Astrocyte of the cerebellum (primary cell): ENCODE data around the gene TOR1A.
A peak's percentile ranks its signal among the peaks of the same experiment; 100 is the strongest.

Source experiments
- DNase-seq: peaks from one replicate; pipeline ENCODE4 v3.0.0-alpha.2; 2011; ENCODE audit warnings: low read depth
- H3K4me3 ChIP-seq: 2 replicates; pipeline ENCODE4 v1.5.1; 2011; ENCODE audit warnings: mild to moderate bottlenecking, low read depth, low read length, moderate library complexity
- in situ Hi-C: cut with HindIII; loops from 2 replicates; pipeline ENCODE4 v1.10.0; 2017; ENCODE audit warnings: low sequenced_read_pairs
- TF ChIP-seq, protein P1 (sequence below): IDR thresholded peaks from 2 replicates; pipeline ENCODE4 v1.5.1; 2012; ENCODE audit warnings: low read length, low read depth, moderate library complexity, mild to moderate bottlenecking; ENCODE audit errors: missing control alignments

TOR1A gene

DNA sequence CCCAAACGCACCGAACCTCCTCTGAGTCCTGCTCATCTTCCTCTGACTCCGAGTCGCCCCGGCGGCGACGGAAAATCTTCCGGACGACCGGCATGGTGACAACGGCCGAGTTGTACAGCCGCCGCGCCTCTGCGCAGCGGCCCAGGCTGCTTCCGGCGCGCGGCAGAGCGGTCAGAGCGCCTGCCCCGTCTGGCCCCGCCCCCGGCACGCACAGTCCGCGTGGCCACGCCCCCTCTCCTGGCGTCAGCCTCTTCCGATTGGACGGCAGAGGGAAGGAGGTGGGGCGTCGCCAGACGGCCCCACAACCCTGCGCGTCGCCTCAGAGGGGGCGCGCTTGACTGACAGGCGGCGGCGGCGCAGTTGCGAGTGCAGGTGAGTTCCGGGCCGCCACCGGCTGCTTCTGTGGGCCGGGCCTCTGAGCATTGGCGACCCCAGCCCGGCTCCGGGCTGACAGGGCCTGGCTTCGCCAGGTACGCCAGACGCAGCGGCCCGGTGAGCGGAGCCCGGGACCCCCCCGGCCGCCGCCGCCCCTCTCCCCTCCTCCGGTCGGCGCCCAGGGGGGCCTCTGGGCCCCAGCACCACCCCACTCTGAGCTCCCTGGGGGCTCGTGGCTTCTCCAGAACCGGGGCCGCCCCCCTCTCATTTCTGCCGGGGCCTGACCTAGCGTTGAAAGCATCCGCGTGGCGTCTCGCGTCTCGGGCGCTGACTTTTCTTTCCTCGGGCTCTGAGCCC lies 11.4 kb upstream of the TOR1A start, which contains the start of the genes C9orf78 and USP20:
C9orf78 (minus strand) TSS at position 148 of the 732 bp plus-strand sequence; CDS start at position 94, 54 bp downstream.
USP20 (plus strand) TSS at position 331 of the 732 bp plus-strand sequence. CDS start 17,098 bp downstream, outside the sequence.
- peak; percentile 80 for DNase-seq
- TF ChIP-seq, protein P1, sequence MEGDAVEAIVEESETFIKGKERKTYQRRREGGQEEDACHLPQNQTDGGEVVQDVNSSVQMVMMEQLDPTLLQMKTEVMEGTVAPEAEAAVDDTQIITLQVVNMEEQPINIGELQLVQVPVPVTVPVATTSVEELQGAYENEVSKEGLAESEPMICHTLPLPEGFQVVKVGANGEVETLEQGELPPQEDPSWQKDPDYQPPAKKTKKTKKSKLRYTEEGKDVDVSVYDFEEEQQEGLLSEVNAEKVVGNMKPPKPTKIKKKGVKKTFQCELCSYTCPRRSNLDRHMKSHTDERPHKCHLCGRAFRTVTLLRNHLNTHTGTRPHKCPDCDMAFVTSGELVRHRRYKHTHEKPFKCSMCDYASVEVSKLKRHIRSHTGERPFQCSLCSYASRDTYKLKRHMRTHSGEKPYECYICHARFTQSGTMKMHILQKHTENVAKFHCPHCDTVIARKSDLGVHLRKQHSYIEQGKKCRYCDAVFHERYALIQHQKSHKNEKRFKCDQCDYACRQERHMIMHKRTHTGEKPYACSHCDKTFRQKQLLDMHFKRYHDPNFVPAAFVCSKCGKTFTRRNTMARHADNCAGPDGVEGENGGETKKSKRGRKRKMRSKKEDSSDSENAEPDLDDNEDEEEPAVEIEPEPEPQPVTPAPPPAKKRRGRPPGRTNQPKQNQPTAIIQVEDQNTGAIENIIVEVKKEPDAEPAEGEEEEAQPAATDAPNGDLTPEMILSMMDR: no peak
- H3K4me3 ChIP-seq: peak within 1 kb of the TSS; percentile 76
- in situ Hi-C loops: loop anchor here (25.0 kb wide), 1 partner anchor 252 kb away; no protein-coding TSS in a partner anchor

DNA sequence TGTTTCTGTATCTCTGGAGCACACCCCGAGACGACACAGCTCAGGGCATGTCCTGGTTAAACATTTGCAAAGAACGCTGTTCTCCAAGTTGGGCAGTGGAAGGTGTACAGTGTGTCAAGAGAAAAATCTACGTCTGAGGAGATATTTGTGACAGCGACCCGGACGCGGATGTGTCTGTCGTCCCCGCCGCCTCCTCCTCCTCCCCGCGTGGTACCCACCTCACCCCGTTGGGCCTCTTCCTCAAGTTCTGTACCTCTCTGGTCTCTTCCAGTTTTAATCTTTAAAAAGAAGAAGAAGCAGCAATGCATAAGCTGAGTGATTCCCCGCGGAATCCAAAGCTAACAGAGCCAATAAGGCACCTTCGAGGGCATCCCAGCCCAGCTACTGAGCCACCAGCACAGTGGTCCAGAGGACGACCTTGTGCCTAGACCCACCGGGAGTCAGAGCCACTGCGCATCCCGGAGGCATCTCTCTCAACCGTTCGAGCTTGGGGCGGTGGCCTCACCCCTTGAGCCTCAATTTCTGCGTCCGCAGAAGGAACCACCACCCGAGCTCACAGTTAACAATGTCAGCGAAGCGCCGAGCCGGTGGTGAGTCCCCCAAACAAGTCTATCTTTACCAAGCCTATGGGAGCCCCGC lies 10.7 kb upstream of the TOR1A start:
- no peak for DNase-seq
- TF ChIP-seq, protein P1: no peak
- in situ Hi-C loops: loop anchor here (25.0 kb wide), 1 partner anchor 253 kb away; no protein-coding TSS in a partner anchor

DNA sequence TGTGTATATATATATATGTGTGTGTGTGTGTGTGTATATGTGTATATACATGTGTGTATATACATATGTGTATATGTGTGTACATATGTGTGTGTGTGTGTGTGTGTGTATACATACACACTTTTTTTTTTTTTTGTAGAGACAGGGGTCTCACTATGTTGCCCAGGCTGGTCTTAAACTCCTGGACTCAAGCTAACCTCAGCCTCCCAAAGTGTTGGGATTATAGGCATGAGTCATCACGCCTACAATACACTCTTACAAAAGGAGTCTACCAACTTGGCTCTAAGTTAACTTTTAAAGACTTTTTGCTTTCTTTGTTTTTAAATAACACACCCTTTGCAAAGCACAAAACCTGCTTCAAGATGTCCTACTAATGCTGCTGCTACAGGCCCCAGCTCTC lies 9.0 kb upstream of the TOR1A start:
- in situ Hi-C loops: loop anchor here (25.0 kb wide), 1 partner anchor 254 kb away; no protein-coding TSS in a partner anchor
- H3K4me3 ChIP-seq: no peak overlapping the region
- TF ChIP-seq, protein P1: no peak
- no peak for DNase-seq

More for the DNA sequence above, 10.7 kb upstream of the TOR1A start:
- H3K4me3 ChIP-seq: peak overlapping the region; percentile 76

DNA sequence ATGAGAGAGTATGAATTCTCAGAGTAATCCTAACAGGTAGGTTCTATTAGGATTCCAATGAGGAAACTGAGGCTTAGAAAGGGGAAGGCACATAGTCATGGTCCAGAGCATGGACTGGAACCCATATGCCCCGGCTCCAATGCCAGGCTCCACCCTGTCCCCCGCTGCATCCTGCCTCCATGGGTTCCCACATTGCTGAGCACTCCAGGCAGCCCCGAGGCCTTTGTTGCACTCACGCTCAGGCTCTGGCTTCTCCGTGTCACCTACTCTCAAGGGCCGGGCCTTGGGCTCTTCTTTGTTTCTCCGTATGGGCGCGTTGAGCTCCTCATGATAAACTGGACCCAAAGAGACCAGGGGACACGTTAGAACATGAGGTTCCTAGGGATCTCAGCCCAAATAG lies 5.0 kb upstream of the TOR1A start:
- no peak for DNase-seq
- TF ChIP-seq, protein P1: no peak
- H3K4me3 ChIP-seq: no peak overlapping the region
- in situ Hi-C loops: loop anchor here (25.0 kb wide), 1 partner anchor 258 kb away; no protein-coding TSS in a partner anchor

DNA sequence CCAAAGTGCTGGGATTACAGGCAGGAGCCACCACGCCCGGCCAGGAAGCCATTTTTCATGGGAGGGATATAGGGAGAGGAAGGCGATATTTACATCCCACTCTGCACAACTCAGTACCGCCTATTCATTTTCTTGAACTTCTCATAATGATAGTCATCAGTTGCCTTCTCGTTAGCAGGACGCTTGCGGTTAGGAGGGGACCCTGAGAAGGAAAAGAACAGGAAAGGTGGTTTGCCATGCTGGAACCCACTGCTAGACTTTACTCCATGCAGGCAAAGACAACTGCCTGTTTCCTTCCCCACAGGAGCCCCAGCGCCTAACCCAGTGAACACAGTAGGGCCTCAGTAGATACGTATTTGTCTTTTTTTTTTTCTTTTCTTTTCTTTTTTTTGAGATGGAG lies 4.1 kb upstream of the TOR1A start:
- in situ Hi-C loops: loop anchor here (25.0 kb wide), 1 partner anchor 259 kb away; no protein-coding TSS in a partner anchor
- no peak for DNase-seq
- TF ChIP-seq, protein P1: no peak
- H3K4me3 ChIP-seq: no peak overlapping the region

DNA sequence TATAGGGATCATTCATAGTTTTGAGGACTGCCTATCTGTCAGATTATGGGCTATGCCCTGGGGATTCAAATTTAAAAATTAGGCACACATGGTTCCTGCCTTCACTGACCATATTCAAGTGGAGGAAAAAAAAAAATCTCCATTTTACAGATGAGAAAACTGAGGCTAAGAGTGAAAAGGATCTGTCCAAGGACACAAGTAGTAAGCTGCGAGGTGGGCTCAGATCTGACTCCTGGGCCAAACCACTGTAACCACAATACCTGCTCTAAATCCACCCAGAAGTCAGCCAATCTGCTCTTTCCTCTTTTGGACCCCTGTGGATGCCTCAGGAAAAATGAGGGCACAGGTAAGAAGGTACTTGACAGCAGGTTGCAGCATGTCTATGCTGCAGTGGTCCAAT lies 2.8 kb upstream of the TOR1A start:
- no peak for DNase-seq
- H3K4me3 ChIP-seq: no peak overlapping the region
- in situ Hi-C loops: loop anchor here (25.0 kb wide), 1 partner anchor 261 kb away; no protein-coding TSS in a partner anchor
- TF ChIP-seq, protein P1: no peak
